Activated T-helper 17 cell treated with anti-CD3 and anti-CD28 coated beads, Interleukin-2, amount 50 U/mL, for 72 hours (primary cell): ENCODE results near the gene SLC26A8. TPM values are rescaled to one million over a fixed set of nuclear protein-coding genes. Genes with fewer than 3 reads are reported as not detected.
"Not testable (repeated sequence)": the region's sequence is repeated elsewhere in the genome, so short reads cannot be mapped to it uniquely, and the experiment has no call there.

Source experiments
- ATAC-seq: fragments of 150-1000 bp; cut with Tn5 transposase; replicated peaks from 2 replicates; pipeline ENCODE4 v1.10.0; 2021; ENCODE audit warnings: mild to moderate bottlenecking, moderate library complexity
- H3K27ac Mint-ChIP-seq: one replicate; pipeline ENCODE4 v1.8.0; 2022; ENCODE audit warnings: mixed read lengths
- H3K27me3 Mint-ChIP-seq: one replicate; pipeline ENCODE4 v1.8.0; 2022; ENCODE audit warnings: mixed read lengths
- H3K36me3 Mint-ChIP-seq: one replicate; pipeline ENCODE4 v1.8.0; 2022; ENCODE audit warnings: low read depth, mild to moderate bottlenecking, mixed read lengths
- H3K4me1 Mint-ChIP-seq: one replicate; pipeline ENCODE4 v1.8.0; 2022; ENCODE audit warnings: mixed read lengths
- H3K4me3 Mint-ChIP-seq: one replicate; pipeline ENCODE4 v1.8.0; 2022; ENCODE audit warnings: mild to moderate bottlenecking, mixed read lengths
- H3K9me3 Mint-ChIP-seq: one replicate; pipeline ENCODE4 v1.8.0; 2022; ENCODE audit warnings: mixed read lengths
- total RNA-seq, 2 donors: library from RNA; stranded (reverse); gene quantifications; one replicate each; pipeline ENCODE4 v1.2.3, GENCODE V29; 2022

SLC26A8 gene
- total RNA-seq, 2 donors from 2014 or later, result not detected

DNA sequence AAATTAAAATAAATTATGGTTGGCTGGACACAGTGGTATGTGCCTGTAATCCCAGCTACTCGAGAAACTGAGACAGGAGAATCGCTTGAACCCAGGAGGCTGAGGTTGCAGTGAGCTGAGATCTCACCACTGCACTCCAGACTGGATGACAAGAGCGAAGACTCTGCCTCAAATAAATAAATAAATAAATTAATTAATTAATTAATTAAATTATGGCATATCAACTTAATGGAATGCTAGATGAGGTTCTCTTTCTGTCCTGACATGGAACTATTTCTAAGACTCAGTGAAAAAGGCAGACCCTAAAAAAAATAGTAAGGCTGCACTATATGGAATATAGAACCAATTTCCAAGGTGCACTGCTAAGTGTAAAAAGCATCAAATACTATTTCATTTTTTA, 108.4 kb downstream of the SLC26A8 start:
- Mint-ChIP-seq H3K27ac (no peak overlapping the region), H3K36me3 (peaks cover 88% of the 10 kb centered on the region), H3K9me3 (peaks cover under 1% of the 10 kb centered on the region), H3K27me3 (no peaks in the 10 kb centered on the region), H3K4me1 (peaks cover 17% of the 10 kb centered on the region), H3K4me3 (no peak overlapping the region)
- no peak for ATAC-seq

DNA sequence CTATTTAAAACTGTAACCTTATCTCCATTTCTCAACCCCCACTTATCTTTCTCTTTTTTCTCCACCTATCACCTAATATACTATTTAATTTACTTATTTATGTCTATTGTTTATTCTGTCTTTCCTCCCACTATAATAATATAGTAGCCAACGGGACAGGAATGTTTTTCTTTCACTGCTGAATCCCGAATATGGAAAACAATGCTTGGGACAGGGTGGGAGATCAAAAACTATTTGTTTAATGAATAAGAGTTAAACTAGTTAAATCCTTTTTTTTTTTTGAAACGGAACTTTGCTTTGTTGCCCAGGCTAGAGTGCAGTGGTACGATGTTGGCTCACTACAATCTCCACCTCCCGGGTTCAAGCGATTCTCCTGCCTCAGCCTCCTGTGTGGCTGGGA, 109.9 kb downstream of the SLC26A8 start:
- peaks cover 20% of the 10 kb centered on the region for H3K4me1 Mint-ChIP-seq

DNA sequence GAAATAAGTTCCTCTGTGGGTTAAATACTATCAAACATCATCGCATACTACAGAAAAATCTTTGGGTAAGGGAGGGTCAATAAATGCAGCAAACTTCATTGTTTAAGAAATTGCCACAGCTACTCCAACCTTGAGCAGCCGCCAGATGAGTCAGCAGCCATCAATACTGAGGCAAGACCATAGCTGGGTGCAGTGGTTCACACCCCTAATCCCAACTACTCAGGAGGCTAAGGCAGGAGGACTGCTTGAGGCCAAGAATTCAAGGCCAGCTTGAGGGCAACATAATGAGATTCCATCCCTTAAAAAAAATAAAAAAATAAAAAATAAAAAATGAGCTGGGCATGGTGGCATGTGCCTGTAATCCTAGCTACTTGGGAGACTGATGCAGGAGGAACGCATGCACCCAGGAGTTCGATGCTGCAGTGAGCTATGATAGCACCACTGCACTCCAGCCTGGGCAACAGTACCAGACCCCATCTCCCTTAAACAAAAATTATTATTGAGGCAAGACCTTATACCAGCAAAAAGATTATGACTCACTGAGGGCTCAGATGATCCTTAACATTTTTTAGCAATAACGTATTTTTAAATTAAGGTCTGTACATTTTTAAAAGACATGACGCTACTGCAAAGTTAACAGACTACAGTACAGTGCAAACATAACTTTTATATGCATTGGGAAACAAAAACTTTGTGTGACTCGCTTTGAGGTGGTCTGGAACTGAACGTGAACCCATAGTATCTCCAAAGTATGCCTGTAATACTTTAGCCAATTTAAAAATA, 112.4 kb downstream of the SLC26A8 start:
- Mint-ChIP-seq H3K4me1 (peaks cover 15% of the 10 kb centered on the region), H3K27ac (no peak overlapping the region), H3K36me3 (peaks cover 91% of the 10 kb centered on the region), H3K4me3 (no peak overlapping the region), H3K9me3 (peaks cover 8% of the 10 kb centered on the region), H3K27me3 (no peaks in the 10 kb centered on the region)
- ATAC-seq, result no peak

More for the DNA sequence above, 109.9 kb downstream of the SLC26A8 start:
- Mint-ChIP-seq H3K27me3 (no peaks in the 10 kb centered on the region), H3K4me3 (no peak overlapping the region), H3K9me3 (peaks cover 4% of the 10 kb centered on the region), H3K36me3 (peaks cover 96% of the 10 kb centered on the region), H3K27ac (no peak overlapping the region)
- ATAC-seq, result no peak

DNA sequence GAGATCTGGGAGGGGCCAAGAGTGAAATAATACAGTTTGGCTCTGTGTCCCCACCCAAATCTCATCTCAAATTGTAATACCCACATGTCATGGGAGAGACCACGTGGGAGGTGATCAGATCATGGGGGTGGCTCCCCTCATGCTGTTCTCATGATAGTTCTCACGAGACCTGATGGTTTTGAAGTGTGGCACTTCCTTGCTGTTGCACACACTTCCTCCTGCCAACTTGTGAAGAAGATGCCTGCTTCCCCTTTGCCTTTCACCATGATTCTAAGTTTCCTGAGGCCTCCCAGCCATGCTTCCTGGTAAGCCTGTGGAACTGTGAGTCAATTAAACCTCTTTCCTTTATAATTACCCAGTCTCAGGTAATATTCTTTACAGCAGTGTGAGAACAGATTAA, 114.9 kb downstream of the SLC26A8 start:
- H3K36me3 Mint-ChIP-seq, result peaks cover 89% of the 10 kb centered on the region
- not testable (repeated sequence) for H3K9me3 Mint-ChIP-seq, ATAC-seq, H3K27ac Mint-ChIP-seq, H3K27me3 Mint-ChIP-seq, H3K4me3 Mint-ChIP-seq
- peaks cover 20% of the 10 kb centered on the region for H3K4me1 Mint-ChIP-seq

DNA sequence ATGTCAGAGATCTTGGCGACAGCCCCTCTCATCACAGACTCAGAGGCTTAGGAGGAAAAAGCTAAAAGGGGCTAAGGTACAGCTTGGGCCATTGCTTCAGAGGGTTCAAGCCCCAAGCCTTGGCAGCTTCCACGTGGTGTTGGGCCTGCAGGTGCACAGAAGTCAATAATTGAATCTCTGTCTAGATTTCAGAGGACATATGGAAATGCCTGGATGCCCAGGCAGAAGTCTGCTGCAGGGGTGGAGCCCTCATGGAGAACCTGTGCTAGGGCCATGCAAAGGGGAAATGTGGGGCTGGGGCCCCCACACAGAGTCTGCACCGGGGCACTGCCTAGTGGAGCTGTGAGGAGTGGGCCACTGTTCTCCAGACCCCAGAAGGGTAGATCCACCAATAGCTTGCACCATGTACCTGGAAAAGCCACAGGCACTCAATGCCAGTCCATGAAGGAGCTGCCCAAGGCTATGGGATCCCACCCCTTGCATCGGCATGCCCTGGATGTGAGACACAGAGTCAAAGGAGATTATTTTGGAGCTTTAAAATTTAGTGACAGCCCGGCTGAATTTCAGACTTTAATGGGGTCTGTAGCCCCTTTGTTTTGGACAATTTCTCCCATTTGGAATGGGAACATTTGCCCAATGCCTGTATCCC, 115.6 kb downstream of the SLC26A8 start:
- H3K36me3 Mint-ChIP-seq, result peaks cover 89% of the 10 kb centered on the region
- not testable (repeated sequence) for H3K27me3 Mint-ChIP-seq, H3K4me3 Mint-ChIP-seq, ATAC-seq, H3K9me3 Mint-ChIP-seq, H3K27ac Mint-ChIP-seq
- H3K4me1 Mint-ChIP-seq, result peaks cover 23% of the 10 kb centered on the region

DNA sequence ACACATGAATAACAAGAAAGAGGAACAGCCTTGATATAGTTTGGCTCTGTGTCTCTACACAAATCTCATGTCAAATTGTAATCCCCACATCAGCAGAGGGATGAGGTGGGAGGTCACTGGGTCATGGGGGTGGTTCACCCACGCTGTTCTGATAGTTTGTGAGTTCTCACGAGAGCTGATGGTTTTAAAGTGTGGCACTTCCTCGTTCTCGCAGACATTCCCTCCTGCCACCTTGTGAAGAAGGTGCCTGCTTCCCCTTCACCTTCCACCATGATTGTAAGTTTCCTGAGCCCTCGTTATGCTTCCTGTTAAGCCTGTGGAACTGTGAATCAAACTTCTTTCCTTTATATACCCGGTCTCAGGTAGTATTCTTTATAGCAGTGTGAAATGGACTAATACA, 116.7 kb downstream of the SLC26A8 start:
- peaks cover 8% of the 10 kb centered on the region for H3K9me3 Mint-ChIP-seq

DNA sequence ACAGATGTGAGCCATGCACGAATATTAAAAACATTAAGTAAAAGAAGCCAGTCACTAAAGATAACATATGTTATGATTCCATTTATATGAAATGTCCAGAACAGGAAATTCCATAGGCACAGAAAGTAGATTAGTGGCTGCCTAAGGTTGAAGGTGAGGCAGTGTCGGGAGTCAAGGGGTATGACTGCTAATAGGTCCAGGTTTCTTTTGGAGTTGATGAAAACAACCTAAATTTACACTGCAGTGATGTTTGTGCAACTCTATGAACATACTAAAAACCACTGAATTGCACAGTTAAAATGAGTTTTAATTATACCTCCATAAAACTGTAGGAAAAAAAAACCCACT, 118.0 kb downstream of the SLC26A8 start:
- no peak overlapping the region for H3K27ac Mint-ChIP-seq
- peaks cover 8% of the 10 kb centered on the region for H3K9me3 Mint-ChIP-seq
- no peak overlapping the region for H3K4me3 Mint-ChIP-seq
- H3K27me3 Mint-ChIP-seq, result no peaks in the 10 kb centered on the region
- ATAC-seq, result no peak
- peaks cover 86% of the 10 kb centered on the region for H3K36me3 Mint-ChIP-seq
- peaks cover 23% of the 10 kb centered on the region for H3K4me1 Mint-ChIP-seq

More for the DNA sequence above, 116.7 kb downstream of the SLC26A8 start:
- Mint-ChIP-seq H3K4me1 (peaks cover 23% of the 10 kb centered on the region), H3K36me3 (peaks cover 89% of the 10 kb centered on the region), H3K27ac (no peak overlapping the region), H3K27me3 (no peaks in the 10 kb centered on the region), H3K4me3 (no peak overlapping the region)
- ATAC-seq, result no peak

DNA sequence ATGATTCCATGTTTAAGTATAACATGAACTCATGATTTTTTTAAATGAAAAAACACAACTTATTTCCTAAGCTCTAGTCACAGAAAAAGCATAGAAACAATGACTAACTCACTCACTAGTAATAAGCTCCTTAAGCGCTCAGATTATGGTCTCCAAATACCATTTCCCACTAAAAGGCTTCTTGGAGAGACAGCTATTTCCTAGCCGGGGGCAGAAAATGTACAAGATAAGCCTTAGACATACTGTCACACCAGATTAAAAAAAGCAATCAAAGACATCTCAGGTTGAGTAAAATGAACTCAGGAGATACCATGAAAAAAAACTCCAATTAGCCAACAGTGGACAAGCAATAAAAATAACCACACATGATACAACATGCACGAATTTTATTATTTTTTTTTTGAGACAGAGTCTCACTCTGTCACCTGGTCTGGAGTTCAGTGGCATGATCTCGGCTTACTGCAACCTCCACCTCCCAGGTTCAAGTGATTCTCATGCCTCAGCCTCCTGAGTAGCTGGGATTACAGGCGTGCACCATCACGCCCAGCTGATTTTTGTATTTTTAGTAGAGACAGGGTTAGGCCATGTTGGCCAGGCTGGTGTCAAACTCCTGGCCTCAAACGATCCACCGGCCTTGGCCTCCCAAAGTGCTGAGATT, 118.5 kb downstream of the SLC26A8 start:
- Mint-ChIP-seq H3K27me3 (no peaks in the 10 kb centered on the region), H3K4me3 (no peak overlapping the region), H3K9me3 (peaks cover 7% of the 10 kb centered on the region), H3K4me1 (peaks cover 21% of the 10 kb centered on the region), H3K36me3 (peaks cover 86% of the 10 kb centered on the region), H3K27ac (no peak overlapping the region)
- no peak for ATAC-seq

DNA sequence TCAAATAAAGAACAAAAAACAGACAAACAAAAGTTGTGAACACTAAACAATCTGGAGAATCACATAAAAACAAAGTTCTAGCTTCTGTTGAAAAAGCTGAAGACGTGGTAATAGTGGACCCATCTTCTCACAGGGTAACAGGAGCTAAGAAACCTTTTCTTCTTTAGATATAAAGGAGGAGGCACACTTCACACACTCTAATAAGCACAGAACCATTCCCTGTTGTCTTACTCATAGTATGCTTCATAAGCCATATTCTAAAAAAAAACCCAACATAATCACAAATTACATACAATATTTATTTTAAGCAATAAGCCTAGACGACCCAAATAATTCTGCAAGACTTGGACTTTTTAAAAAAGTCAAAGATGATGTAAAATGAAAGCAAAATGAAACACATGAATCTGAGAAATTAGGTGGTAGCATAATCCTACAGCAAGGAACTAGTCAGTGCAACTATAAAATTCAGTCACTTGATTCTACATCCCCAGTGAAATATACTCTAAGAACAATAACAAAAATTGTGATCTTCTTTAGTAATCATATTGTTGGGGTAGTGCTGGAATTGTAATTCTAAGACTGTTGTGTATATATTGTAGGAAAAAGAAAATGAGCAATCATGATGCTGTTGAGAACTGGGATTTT, 119.2 kb downstream of the SLC26A8 start:
- peaks cover 86% of the 10 kb centered on the region for H3K36me3 Mint-ChIP-seq
- H3K4me1 Mint-ChIP-seq, result peaks cover 19% of the 10 kb centered on the region
- H3K9me3 Mint-ChIP-seq, result peaks cover 5% of the 10 kb centered on the region
- H3K27me3 Mint-ChIP-seq, result no peaks in the 10 kb centered on the region
- peak; percentile 42 for ATAC-seq
- H3K4me3 Mint-ChIP-seq, result no peak overlapping the region
- H3K27ac Mint-ChIP-seq, result no peak overlapping the region

DNA sequence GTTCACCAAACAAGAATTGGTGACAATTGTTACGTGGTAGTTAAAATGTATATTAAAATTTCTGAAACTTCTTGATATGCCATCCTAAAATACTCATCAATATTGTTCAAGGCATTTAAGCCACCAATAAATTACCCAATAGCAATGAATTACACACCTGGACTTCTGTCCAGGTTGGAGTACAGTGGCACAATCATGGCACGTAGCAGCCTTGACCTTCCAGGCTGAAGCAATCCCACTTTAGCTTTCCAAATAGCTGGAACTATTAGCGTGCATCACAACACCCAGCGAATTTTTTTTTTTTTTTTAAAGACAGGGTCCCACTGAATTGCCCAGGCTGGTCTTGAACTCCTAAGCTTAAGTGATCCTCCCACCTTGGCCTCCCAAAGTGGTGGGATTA, 120.8 kb downstream of the SLC26A8 start:
- H3K9me3 Mint-ChIP-seq, result peaks cover 5% of the 10 kb centered on the region
- H3K4me3 Mint-ChIP-seq, result no peak overlapping the region
- no peak for ATAC-seq
- H3K36me3 Mint-ChIP-seq, result peaks cover 85% of the 10 kb centered on the region
- no peak overlapping the region for H3K27ac Mint-ChIP-seq
- no peaks in the 10 kb centered on the region for H3K27me3 Mint-ChIP-seq
- H3K4me1 Mint-ChIP-seq, result peaks cover 27% of the 10 kb centered on the region

DNA sequence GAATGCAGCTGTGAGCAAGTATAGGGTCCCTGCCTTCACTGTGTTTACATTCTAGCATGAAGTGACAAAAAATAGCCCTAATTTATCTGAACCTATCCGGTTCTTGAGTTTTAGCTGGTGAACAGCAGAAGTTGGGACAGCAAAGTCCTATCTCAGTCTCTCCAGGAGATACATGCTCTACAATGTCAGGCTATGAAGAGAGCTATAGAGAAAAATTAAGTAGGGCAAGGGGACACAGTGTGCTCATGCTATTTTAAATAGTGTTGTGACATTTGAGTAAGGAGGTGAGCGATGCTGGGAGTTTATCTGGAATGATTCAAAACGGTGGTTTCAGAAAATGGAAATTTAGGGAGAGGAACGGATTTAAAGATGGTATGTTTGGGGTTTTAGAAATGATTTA, 124.0 kb downstream of the SLC26A8 start:
- Mint-ChIP-seq H3K4me1 (peaks cover 20% of the 10 kb centered on the region), H3K9me3 (no peaks in the 10 kb centered on the region), H3K27me3 (no peaks in the 10 kb centered on the region), H3K4me3 (no peak overlapping the region), H3K36me3 (peaks cover 73% of the 10 kb centered on the region), H3K27ac (no peak overlapping the region)
- no peak for ATAC-seq

DNA sequence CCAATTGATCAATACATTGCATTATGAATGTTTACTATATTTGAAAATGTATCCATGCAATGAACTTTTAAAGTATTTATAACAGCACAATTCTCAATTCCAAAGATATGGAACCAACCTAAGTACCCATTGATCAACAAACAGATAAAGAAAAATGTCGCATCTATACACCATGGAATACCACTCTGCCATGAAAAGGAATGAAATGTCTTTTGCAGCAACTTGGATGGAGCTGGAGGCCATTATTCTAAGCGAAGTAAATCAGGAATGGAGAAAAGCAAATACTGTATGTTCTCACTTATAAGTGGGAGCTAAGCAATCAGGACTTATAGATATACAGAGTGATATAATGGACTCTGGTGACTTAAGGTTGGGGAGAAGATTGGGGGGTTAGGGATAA, 126.4 kb downstream of the SLC26A8 start:
- Mint-ChIP-seq H3K4me1 (peaks cover 20% of the 10 kb centered on the region), H3K9me3 (no peaks in the 10 kb centered on the region), H3K27ac (no peak overlapping the region), H3K27me3 (no peaks in the 10 kb centered on the region), H3K4me3 (no peak overlapping the region), H3K36me3 (peaks cover 60% of the 10 kb centered on the region)
- no peak for ATAC-seq

DNA sequence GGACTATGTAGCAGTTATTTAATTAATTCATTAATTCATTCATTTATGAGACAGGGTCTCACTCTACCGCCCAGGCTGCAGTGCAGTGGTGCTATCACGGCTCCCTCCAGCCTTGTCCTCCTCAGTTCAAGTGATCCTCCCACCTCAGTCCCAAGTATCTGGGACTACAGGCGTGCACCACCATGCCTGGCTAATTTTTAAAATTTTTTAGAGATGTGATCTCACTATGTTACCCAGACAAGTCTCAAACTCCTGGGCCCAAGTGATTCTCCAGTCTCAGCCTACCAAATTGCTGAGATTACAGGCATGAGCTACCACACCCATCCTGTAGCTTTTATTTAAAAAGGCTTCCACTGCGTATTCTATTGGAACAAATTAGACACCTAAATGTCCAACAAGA, 127.0 kb downstream of the SLC26A8 start:
- Mint-ChIP-seq H3K4me3 (no peak overlapping the region), H3K9me3 (no peaks in the 10 kb centered on the region), H3K27ac (no peak overlapping the region), H3K36me3 (peaks cover 57% of the 10 kb centered on the region), H3K27me3 (no peaks in the 10 kb centered on the region), H3K4me1 (peaks cover 20% of the 10 kb centered on the region)
- no peak for ATAC-seq

DNA sequence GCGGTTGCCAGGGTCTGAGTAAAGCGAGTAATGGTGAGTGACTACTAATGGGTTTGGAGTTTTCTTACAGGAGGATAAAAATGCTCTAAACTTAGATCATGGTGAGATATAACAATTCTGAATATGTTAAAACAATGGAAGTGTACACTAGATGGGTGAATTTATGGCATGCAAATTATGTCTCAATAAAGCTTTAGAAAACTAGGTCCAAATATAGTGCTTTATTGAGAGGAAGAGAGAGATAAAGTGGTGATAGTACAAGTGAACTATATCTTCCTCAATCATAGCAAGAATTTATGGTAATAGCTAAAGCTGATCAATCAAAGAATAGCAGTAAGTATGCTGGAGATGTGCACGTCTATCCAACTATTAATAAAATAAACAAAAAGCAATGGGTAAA, 127.4 kb downstream of the SLC26A8 start:
- Mint-ChIP-seq H3K4me3 (no peak overlapping the region), H3K27me3 (no peaks in the 10 kb centered on the region), H3K36me3 (peaks cover 56% of the 10 kb centered on the region), H3K9me3 (no peaks in the 10 kb centered on the region), H3K27ac (no peak overlapping the region), H3K4me1 (peaks cover 20% of the 10 kb centered on the region)
- ATAC-seq, result no peak
